ENCODE results near the gene HMX1.

DNA sequence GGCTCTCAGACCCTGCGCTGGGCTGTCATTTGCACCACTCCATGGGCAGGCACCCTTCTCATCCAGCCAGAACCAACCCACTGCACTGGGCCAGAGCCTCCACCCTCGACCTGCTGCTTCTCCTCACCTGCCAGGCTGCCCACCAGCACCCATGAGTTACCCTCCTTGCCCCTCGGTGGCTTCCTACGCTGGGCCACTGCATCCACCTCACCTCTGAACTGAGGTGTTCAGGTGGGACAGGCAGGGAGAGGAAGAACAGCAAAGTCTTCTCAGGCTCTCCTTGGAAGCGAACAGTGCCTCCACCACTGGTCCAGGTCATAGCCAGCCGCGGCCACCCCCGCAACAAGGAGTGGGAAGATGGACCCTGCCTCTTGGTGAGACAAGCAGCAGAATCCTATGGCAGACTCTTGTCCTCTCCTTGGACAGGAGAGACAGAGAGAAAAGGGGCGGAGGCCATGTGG lies 32.4 kb upstream of the HMX1 start:
- TF ChIP-seq, protein P1, sequence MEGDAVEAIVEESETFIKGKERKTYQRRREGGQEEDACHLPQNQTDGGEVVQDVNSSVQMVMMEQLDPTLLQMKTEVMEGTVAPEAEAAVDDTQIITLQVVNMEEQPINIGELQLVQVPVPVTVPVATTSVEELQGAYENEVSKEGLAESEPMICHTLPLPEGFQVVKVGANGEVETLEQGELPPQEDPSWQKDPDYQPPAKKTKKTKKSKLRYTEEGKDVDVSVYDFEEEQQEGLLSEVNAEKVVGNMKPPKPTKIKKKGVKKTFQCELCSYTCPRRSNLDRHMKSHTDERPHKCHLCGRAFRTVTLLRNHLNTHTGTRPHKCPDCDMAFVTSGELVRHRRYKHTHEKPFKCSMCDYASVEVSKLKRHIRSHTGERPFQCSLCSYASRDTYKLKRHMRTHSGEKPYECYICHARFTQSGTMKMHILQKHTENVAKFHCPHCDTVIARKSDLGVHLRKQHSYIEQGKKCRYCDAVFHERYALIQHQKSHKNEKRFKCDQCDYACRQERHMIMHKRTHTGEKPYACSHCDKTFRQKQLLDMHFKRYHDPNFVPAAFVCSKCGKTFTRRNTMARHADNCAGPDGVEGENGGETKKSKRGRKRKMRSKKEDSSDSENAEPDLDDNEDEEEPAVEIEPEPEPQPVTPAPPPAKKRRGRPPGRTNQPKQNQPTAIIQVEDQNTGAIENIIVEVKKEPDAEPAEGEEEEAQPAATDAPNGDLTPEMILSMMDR (conservative IDR thresholded peaks at IDR 0.05 in 1 of 2, IDR thresholded peaks at IDR 0.05 in 1 of 2; ENCODE audit: extremely low read depth in 1 of 2, insufficient read depth in 1 of 2, low read depth in 1 of 2, low read length in 2 of 2), result no peak
- TF ChIP-seq EZH2 (IDR thresholded peaks at IDR 0.05; ENCODE audit: borderline replicate concordance, low read length), result no peak
